SK-N-SH (cell line): ENCODE measurements around the gene IL20RB. TPM values are rescaled to one million over a fixed set of nuclear protein-coding genes. Genes with fewer than 3 reads are reported as not detected.

Source experiments
- CTCF ChIA-PET: fragments of 300-600, 350-600 bp; formaldehyde crosslinking; extraction: SDS; loops from one replicate; lab custom pipeline; 2021; lab: Yijun Ruan, JAX
- POLR2A ChIA-PET: fragments of 350-600 bp; sonication (Branson Sonifier 250); formaldehyde crosslinking; extraction: SDS; loops from one replicate; lab custom pipeline; 2020; ENCODE audit warnings: antibody characterized with exemption, inconsistent platforms; lab: Yijun Ruan, JAX
- DNase-seq: peaks from one replicate; pipeline ENCODE4 v3.0.0; 2012
- H2AFZ ChIP-seq: fragments of 200-600 bp; sonication (generic); 2 replicates; pipeline ENCODE4 v1.8.1; 2016; ENCODE audit warnings: antibody characterized with exemption, mild to moderate bottlenecking, low read depth
- H3F3A ChIP-seq: fragments of 200-600 bp; sonication (generic); replicated peaks from 2 replicates; pipeline ENCODE3; 2016; ENCODE audit warnings: antibody characterized with exemption, mild to moderate bottlenecking; ENCODE audit not compliant: insufficient read depth
- H3K27ac ChIP-seq, 2 experiments: fragments of 200-500 bp in 1 of 2; fragments of 200-600 bp in 1 of 2; sonication (Bioruptor generic) in 1 of 2; sonication (generic), shearing (Covaris generic) in 1 of 2; 2 replicates each; pipeline versions ENCODE4 v1.5.1 to v1.6.1; 2014 to 2016; ENCODE audit warnings: low read depth in 2 of 2, inconsistent platforms in 1 of 2, low read length in 1 of 2, mild to moderate bottlenecking in 1 of 2, mixed read lengths in 1 of 2
- H3K27me3 ChIP-seq: fragments of 200-600 bp; sonication (generic), shearing (Covaris generic); 2 replicates; pipeline ENCODE4 v1.6.1; 2016; ENCODE audit warnings: mixed run types; ENCODE audit not compliant: insufficient read depth
- H3K36me3 ChIP-seq, 2 experiments: fragments of 200-500 bp in 1 of 2; fragments of 200-600 bp in 1 of 2; sonication (Bioruptor generic) in 1 of 2; sonication (generic) in 1 of 2; replicated peaks in 1 of 2; 2 replicates each; pipeline versions ENCODE3 to v1.5.1; 2014 to 2016; ENCODE audit warnings: low read length in 1 of 2, mild to moderate bottlenecking in 1 of 2; ENCODE audit not compliant: insufficient read depth in 2 of 2, control insufficient read depth in 1 of 2
- H3K4me1 ChIP-seq, 2 experiments: fragments of 200-500 bp in 1 of 2; fragments of 200-600 bp in 1 of 2; sonication (Bioruptor generic) in 1 of 2; sonication (generic), shearing (Covaris generic) in 1 of 2; 2 replicates each; pipeline versions ENCODE4 v1.5.1 to v1.6.1; 2014 to 2016; ENCODE audit warnings: low read depth in 1 of 2, low read length in 1 of 2, mixed run types in 1 of 2; ENCODE audit not compliant: insufficient read depth in 2 of 2, control insufficient read depth in 1 of 2
- H3K4me2 ChIP-seq: fragments of 200-600 bp; sonication (generic), shearing (Covaris generic); 2 replicates; pipeline ENCODE4 v1.6.1; 2017; ENCODE audit warnings: mixed run types
- H3K4me3 ChIP-seq, 2 experiments: fragments of 200-500 bp in 1 of 2; fragments of 200-600 bp in 1 of 2; sonication (Bioruptor generic) in 1 of 2; sonication (generic), shearing (Covaris generic) in 1 of 2; 2 replicates each; pipeline versions ENCODE4 v1.5.1 to v1.8.1; 2014 to 2016; ENCODE audit warnings: low read depth in 2 of 2, inconsistent platforms in 1 of 2, low read length in 1 of 2, mild to moderate bottlenecking in 1 of 2, mixed read lengths in 1 of 2, moderate library complexity in 1 of 2
- H3K79me2 ChIP-seq: fragments of 200-600 bp; sonication (generic); 2 replicates; pipeline ENCODE4 v1.8.1; 2017; ENCODE audit warnings: mild to moderate bottlenecking; ENCODE audit not compliant: insufficient read depth
- H3K9ac ChIP-seq: fragments of 200-600 bp; sonication (generic); 2 replicates; pipeline ENCODE4 v1.6.1; 2017; ENCODE audit warnings: mixed run types
- H3K9me2 ChIP-seq: fragments of 200-600 bp; sonication (generic); 2 replicates; pipeline ENCODE4 v1.6.1; 2017; ENCODE audit warnings: mixed run types
- H3K9me3 ChIP-seq: fragments of 200-600 bp; sonication (generic); 2 replicates; pipeline ENCODE4 v1.6.1; 2017; ENCODE audit warnings: mixed run types, mild to moderate bottlenecking, moderate library complexity
- H4K20me1 ChIP-seq: fragments of 200-600 bp; sonication (generic); 2 replicates; pipeline ENCODE4 v1.6.1; 2017; ENCODE audit warnings: mild to moderate bottlenecking, mixed run types; ENCODE audit not compliant: insufficient read depth
- CHD2 ChIP-seq: fragments of 150-350 bp; IDR thresholded peaks from 2 replicates; pipeline ENCODE4 v1.6.1; 2018; ENCODE audit warnings: low read length; ENCODE audit not compliant: partially characterized antibody
- ELF1 ChIP-seq: IDR thresholded peaks from 2 replicates; pipeline ENCODE4 v1.4.0; 2012
- EP300 ChIP-seq, 2 experiments: IDR thresholded peaks; 2 replicates each; pipeline versions ENCODE4 v1.4.0 to v1.6.1; 2012; ENCODE audit warnings: borderline replicate concordance in 1 of 2, low read depth in 1 of 2, low read length in 1 of 2
- FOSL2 ChIP-seq: IDR thresholded peaks from 2 replicates; pipeline ENCODE4 v1.4.0; 2012; ENCODE audit warnings: low read depth, mild to moderate bottlenecking, moderate library complexity, borderline replicate concordance
- FOXJ3 ChIP-seq: sonication (generic); formaldehyde crosslinking; IDR thresholded peaks from 2 replicates; pipeline ENCODE4 v1.5.1; 2020; ENCODE audit warnings: mild to moderate bottlenecking, missing genetic modification reagents
- JUND ChIP-seq: IDR thresholded peaks from 2 replicates; pipeline ENCODE4 v1.4.0; 2012
- MEF2A ChIP-seq: IDR thresholded peaks from 2 replicates; pipeline ENCODE4 v1.4.0; 2012; ENCODE audit warnings: low read depth, borderline replicate concordance
- NFIC ChIP-seq: IDR thresholded peaks from 2 replicates; pipeline ENCODE4 v1.4.0; 2012; ENCODE audit warnings: borderline replicate concordance
- NRF1 ChIP-seq: IDR thresholded peaks from 2 replicates; pipeline ENCODE4 v1.6.1; 2012; ENCODE audit warnings: low read depth, mild to moderate bottlenecking, low read length
- REST ChIP-seq: IDR thresholded peaks from 2 replicates; pipeline ENCODE4 v1.6.1; 2012; ENCODE audit warnings: mild to moderate bottlenecking, low read depth, low read length, moderate library complexity
- RFX5 ChIP-seq: IDR thresholded peaks from 2 replicates; pipeline ENCODE4 v1.6.1; 2012; ENCODE audit warnings: mild to moderate bottlenecking, improper control_type of control experiment, low read length
- SIN3A ChIP-seq: IDR thresholded peaks from 2 replicates; pipeline ENCODE4 v1.6.1; 2012; ENCODE audit warnings: low read depth, mild to moderate bottlenecking, low read length, moderate library complexity, borderline replicate concordance
- TCF12 ChIP-seq: IDR thresholded peaks from 2 replicates; pipeline ENCODE4 v1.4.0; 2012
- USF1 ChIP-seq: IDR thresholded peaks from 2 replicates; pipeline ENCODE4 v1.4.0; 2012; ENCODE audit warnings: low read depth, borderline replicate concordance
- USF2 ChIP-seq: fragments of 150-350 bp; IDR thresholded peaks from 2 replicates; pipeline ENCODE4 v1.6.1; 2017; ENCODE audit warnings: antibody characterized with exemption, low read length, low read depth, borderline replicate concordance
- YY1 ChIP-seq: IDR thresholded peaks from 2 replicates; pipeline ENCODE4 v1.4.0; 2012; ENCODE audit warnings: low read depth, mild to moderate bottlenecking
- WGBS: methylation state at CpG from one replicate; pipeline ENCODE4 v1.1.6; 2017; ENCODE audit warnings: low lambda C conversion rate; 5-methylcytosine and 5-hydroxymethylcytosine counted together
- polyA plus RNA-seq, 3 experiments: library from polyadenylated mRNA; depleted of rRNA; stranded (reverse); fragments of >200 nt; gene quantifications; 2 replicates each; pipeline ENCODE4 v1.2.3, GENCODE V29; 2012
- TF ChIP-seq, protein P1 (sequence below): fragments of 200-600 bp; sonication (generic); IDR thresholded peaks from 2 replicates; pipeline ENCODE4 v1.6.1; 2017; ENCODE audit warnings: antibody characterized with exemption, mild to moderate bottlenecking, moderate library complexity
- TF ChIP-seq, protein P2 (sequence below): IDR thresholded peaks from 2 replicates; pipeline ENCODE4 v1.4.0; 2012; ENCODE audit warnings: low read depth

IL20RB gene
- polyA plus RNA-seq, 1 of the 3 experiments (the other 2 are of a cell fraction), result 0.58 TPM

DNA sequence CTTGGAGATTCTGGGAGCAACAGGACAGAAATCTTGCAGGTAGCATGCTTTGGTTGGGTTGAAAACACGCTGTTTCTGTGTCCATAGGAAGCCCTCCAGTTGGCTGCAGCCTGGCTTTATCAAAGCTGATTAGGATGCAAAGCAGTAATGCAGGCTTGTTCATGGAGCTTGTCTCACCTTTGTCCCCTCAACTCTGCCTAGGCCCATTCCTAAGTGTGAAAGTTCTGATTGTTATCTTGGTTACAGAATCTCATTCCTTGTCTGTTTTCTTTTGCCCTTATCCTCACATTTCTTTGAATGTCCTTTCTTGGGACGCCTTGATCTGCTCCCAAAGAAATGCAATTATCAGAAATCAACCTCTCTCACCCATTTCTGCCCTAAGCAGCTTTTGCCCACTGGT is 83.5 kb downstream of the IL20RB start:
- Histone ChIP-seq H3K9me2 (no peaks in the 10 kb centered on the region), H4K20me1 (no peaks in the 10 kb centered on the region), H2AFZ (no peak overlapping the region), H3K4me2 (no peak overlapping the region), H3K4me1 (no peaks in the 10 kb centered on the region), H3K4me3 (no peak overlapping the region), H3K79me2 (no peaks in the 10 kb centered on the region), H3K27ac (no peak overlapping the region), H3K27me3 (no peaks in the 10 kb centered on the region), H3K9ac (no peak overlapping the region), H3K36me3 (no peaks in the 10 kb centered on the region), H3F3A (no peaks in the 10 kb centered on the region), H3K9me3 (no peaks in the 10 kb centered on the region)
- ChIA-PET CTCF (interaction anchor here (2.1 kb wide), 1 partner anchor 9 kb away, joined by 16 read pairs; no protein-coding TSS in a partner anchor), POLR2A (no interaction called here)
- DNase-seq, result no peak
- no peak for TF ChIP-seq FOXJ3 (CRISPR knock-in tag)
- TF ChIP-seq TCF12, result no peak
- TF ChIP-seq FOSL2, result no peak
- no peak for TF ChIP-seq SIN3A
- no peak for TF ChIP-seq NRF1
- no peak for TF ChIP-seq CHD2
- no peak for TF ChIP-seq YY1
- TF ChIP-seq NFIC, result no peak
- TF ChIP-seq RFX5, result no peak
- no peak for TF ChIP-seq REST
- TF ChIP-seq USF1, result no peak
- TF ChIP-seq MEF2A, result no peak
- no peak for TF ChIP-seq JUND
- TF ChIP-seq, protein P1, sequence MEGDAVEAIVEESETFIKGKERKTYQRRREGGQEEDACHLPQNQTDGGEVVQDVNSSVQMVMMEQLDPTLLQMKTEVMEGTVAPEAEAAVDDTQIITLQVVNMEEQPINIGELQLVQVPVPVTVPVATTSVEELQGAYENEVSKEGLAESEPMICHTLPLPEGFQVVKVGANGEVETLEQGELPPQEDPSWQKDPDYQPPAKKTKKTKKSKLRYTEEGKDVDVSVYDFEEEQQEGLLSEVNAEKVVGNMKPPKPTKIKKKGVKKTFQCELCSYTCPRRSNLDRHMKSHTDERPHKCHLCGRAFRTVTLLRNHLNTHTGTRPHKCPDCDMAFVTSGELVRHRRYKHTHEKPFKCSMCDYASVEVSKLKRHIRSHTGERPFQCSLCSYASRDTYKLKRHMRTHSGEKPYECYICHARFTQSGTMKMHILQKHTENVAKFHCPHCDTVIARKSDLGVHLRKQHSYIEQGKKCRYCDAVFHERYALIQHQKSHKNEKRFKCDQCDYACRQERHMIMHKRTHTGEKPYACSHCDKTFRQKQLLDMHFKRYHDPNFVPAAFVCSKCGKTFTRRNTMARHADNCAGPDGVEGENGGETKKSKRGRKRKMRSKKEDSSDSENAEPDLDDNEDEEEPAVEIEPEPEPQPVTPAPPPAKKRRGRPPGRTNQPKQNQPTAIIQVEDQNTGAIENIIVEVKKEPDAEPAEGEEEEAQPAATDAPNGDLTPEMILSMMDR, result no peak
- TF ChIP-seq EP300 (IDR thresholded peaks at IDR 0.05; ENCODE audit: borderline replicate concordance in 1 of 2, low read depth in 1 of 2, low read length in 1 of 2), result no peak
- no peak for TF ChIP-seq USF2
- TF ChIP-seq ELF1, result no peak
- TF ChIP-seq, protein P2, sequence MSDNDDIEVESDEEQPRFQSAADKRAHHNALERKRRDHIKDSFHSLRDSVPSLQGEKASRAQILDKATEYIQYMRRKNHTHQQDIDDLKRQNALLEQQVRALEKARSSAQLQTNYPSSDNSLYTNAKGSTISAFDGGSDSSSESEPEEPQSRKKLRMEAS, result no peak
- 32% methylated on average over 2 of the region's 2 CpGs for WGBS
